H9 (cell line): ENCODE results near the gene PCBD2. TPM values are rescaled to one million over a fixed set of nuclear protein-coding genes. Genes with fewer than 3 reads are reported as not detected.

Source experiments
- DNase-seq: peaks from one replicate; pipeline ENCODE4 v3.0.0-alpha.2; 2017
- H2AFZ ChIP-seq: one replicate; pipeline ENCODE4 v1.6.1; 2013; ENCODE audit warnings: mild to moderate bottlenecking, low read length, control low read depth, moderate library complexity
- H2AK5ac ChIP-seq: 2 replicates; pipeline ENCODE4 v1.6.1; 2013; ENCODE audit warnings: low read length, control low read depth, mixed read lengths; ENCODE audit not compliant: insufficient read length
- H2BK120ac ChIP-seq: one replicate; pipeline ENCODE4 v1.6.1; 2013; ENCODE audit warnings: low read depth, mild to moderate bottlenecking, low read length, control low read depth, inconsistent platforms; ENCODE audit not compliant: poor library complexity, severe bottlenecking
- H2BK12ac ChIP-seq: 2 replicates; pipeline ENCODE4 v1.6.1; 2013; ENCODE audit warnings: low read length, control low read depth, mixed read lengths, low read depth; ENCODE audit not compliant: insufficient read length
- H2BK15ac ChIP-seq: 2 replicates; pipeline ENCODE4 v1.6.1; 2013; ENCODE audit warnings: low read depth, low read length, control low read depth
- H2BK20ac ChIP-seq: one replicate; pipeline ENCODE4 v1.6.1; 2013; ENCODE audit warnings: low read depth, mild to moderate bottlenecking, low read length, control low read depth, inconsistent platforms; ENCODE audit not compliant: poor library complexity, severe bottlenecking
- H2BK5ac ChIP-seq: 2 replicates; pipeline ENCODE4 v1.6.1; 2013; ENCODE audit warnings: low read length, control low read depth, mixed read lengths; ENCODE audit not compliant: insufficient read length
- H3K14ac ChIP-seq: 2 replicates; pipeline ENCODE4 v1.6.1; 2013; ENCODE audit warnings: low read length, control low read depth; ENCODE audit not compliant: insufficient read depth
- H3K18ac ChIP-seq: 2 replicates; pipeline ENCODE4 v1.6.1; 2013; ENCODE audit warnings: low read depth, mild to moderate bottlenecking, mixed read lengths, low read length, control low read depth; ENCODE audit not compliant: insufficient read length
- H3K23ac ChIP-seq: 2 replicates; pipeline ENCODE4 v1.6.1; 2013; ENCODE audit warnings: low read length, control low read depth, mixed read lengths, low read depth; ENCODE audit not compliant: insufficient read length
- H3K23me2 ChIP-seq: 2 replicates; pipeline ENCODE4 v1.6.1; 2013; ENCODE audit warnings: low read depth, mild to moderate bottlenecking, mixed read lengths, low read length, control low read depth; ENCODE audit not compliant: insufficient read length, poor library complexity, severe bottlenecking
- H3K27ac ChIP-seq: 2 replicates; pipeline ENCODE4 v1.5.1; 2013; ENCODE audit warnings: low read length, control low read depth, mixed read lengths, low read depth; ENCODE audit not compliant: insufficient read length
- H3K27me3 ChIP-seq: 2 replicates; pipeline ENCODE4 v1.6.1; 2013; ENCODE audit warnings: low read length, control low read depth, inconsistent platforms; ENCODE audit not compliant: insufficient read depth
- H3K4ac ChIP-seq: 2 replicates; pipeline ENCODE4 v1.6.1; 2013; ENCODE audit warnings: low read depth, mild to moderate bottlenecking, control low read depth, inconsistent platforms, low read length, moderate library complexity
- H3K4me1 ChIP-seq: 2 replicates; pipeline ENCODE4 v1.6.1; 2013; ENCODE audit warnings: low read length, control low read depth, inconsistent platforms; ENCODE audit not compliant: insufficient read depth
- H3K4me2 ChIP-seq: 2 replicates; pipeline ENCODE4 v1.6.1; 2013; ENCODE audit warnings: low read length, control low read depth, mixed read lengths; ENCODE audit not compliant: insufficient read length, insufficient read depth
- H3K56ac ChIP-seq: 2 replicates; pipeline ENCODE4 v1.6.1; 2013; ENCODE audit warnings: low read depth, mild to moderate bottlenecking, mixed read lengths, low read length, control low read depth; ENCODE audit not compliant: insufficient read length
- H3K79me1 ChIP-seq: 2 replicates; pipeline ENCODE4 v1.6.1; 2013; ENCODE audit warnings: low read depth, mild to moderate bottlenecking, moderate library complexity, low read length, control low read depth, inconsistent platforms; ENCODE audit not compliant: insufficient read depth, poor library complexity, severe bottlenecking
- H3K79me2 ChIP-seq: 2 replicates; pipeline ENCODE4 v1.6.1; 2013; ENCODE audit warnings: low read length, control low read depth, inconsistent platforms; ENCODE audit not compliant: insufficient read depth
- H3K9ac ChIP-seq: 2 replicates; pipeline ENCODE4 v1.6.1; 2013; ENCODE audit warnings: low read length, control low read depth, mixed read lengths; ENCODE audit not compliant: insufficient read length; ENCODE audit errors: extremely low read depth
- H3K9me3 ChIP-seq: one replicate; pipeline ENCODE4 v1.6.1; 2013; ENCODE audit warnings: low read depth, low read length, inconsistent platforms; ENCODE audit not compliant: control insufficient read depth
- H3T11ph ChIP-seq: one replicate; pipeline ENCODE4 v1.6.1; 2013; ENCODE audit warnings: mild to moderate bottlenecking, low read length, control low read depth, inconsistent platforms
- H4K20me1 ChIP-seq: one replicate; pipeline ENCODE4 v1.6.1; 2013; ENCODE audit not compliant: control insufficient read depth, insufficient read length, insufficient read depth
- H4K5ac ChIP-seq: 2 replicates; pipeline ENCODE4 v1.6.1; 2013; ENCODE audit warnings: low read depth, mild to moderate bottlenecking, mixed read lengths, low read length, control low read depth; ENCODE audit not compliant: insufficient read length
- H4K8ac ChIP-seq: replicated peaks from 2 replicates; pipeline ENCODE4 v1.6.1; 2013; ENCODE audit warnings: low read length, control low read depth, mixed read lengths, low read depth; ENCODE audit not compliant: insufficient read length
- H4K91ac ChIP-seq: 2 replicates; pipeline ENCODE4 v1.6.1; 2013; ENCODE audit warnings: low read depth, mild to moderate bottlenecking, moderate library complexity, mixed read lengths, low read length, control low read depth; ENCODE audit not compliant: insufficient read length
- H3K27ac Mint-ChIP-seq, 3 experiments: 2 replicates in 2 of 3; 3 replicates in 1 of 3; pipeline ENCODE4 v1.8.0; 2020 to 2021; ENCODE audit warnings: mixed read lengths in 3 of 3, mild to moderate bottlenecking in 1 of 3, moderate library complexity in 1 of 3
- H3K27me3 Mint-ChIP-seq: 2 replicates; pipeline ENCODE4 v1.8.0; 2021; ENCODE audit warnings: low read depth, mild to moderate bottlenecking, moderate library complexity, mixed read lengths
- H3K36me3 Mint-ChIP-seq, 3 experiments: 2 replicates in 2 of 3; 3 replicates in 1 of 3; pipeline ENCODE4 v1.8.0; 2020 to 2021; ENCODE audit warnings: low read depth in 3 of 3, mixed read lengths in 3 of 3; ENCODE audit not compliant: insufficient read depth in 1 of 3
- H3K4me1 Mint-ChIP-seq, 2 experiments: 2 replicates each; pipeline ENCODE4 v1.8.0; 2020; ENCODE audit warnings: mixed read lengths in 2 of 2
- H3K4me3 Mint-ChIP-seq, 2 experiments: 2 replicates in 1 of 2; 3 replicates in 1 of 2; pipeline ENCODE4 v1.8.0; 2020 to 2021; ENCODE audit warnings: mild to moderate bottlenecking in 2 of 2, mixed read lengths in 2 of 2, moderate library complexity in 1 of 2
- H3K9me3 Mint-ChIP-seq, 2 experiments: 2 replicates in 1 of 2; 3 replicates in 1 of 2; pipeline ENCODE4 v1.8.0; 2020; ENCODE audit warnings: mild to moderate bottlenecking in 2 of 2, mixed read lengths in 2 of 2, moderate library complexity in 1 of 2
- CTCF ChIP-seq: fragments of 200-600 bp; sonication (generic); conservative IDR thresholded peaks from 3 replicates; pipeline ENCODE4 v1.8.0; 2021; ENCODE audit warnings: antibody characterized with exemption, mild to moderate bottlenecking
- WGBS: extraction: QIAGEN DNeasy Blood & Tissue Kit; methylation state at CpG from one replicate; pipeline ENCODE4 v1.1.7; 2013; ENCODE audit warnings: missing lambda C conversion rate, low lambda C conversion rate, mixed read lengths; ENCODE audit not compliant: insufficient read length; ENCODE audit errors: extremely low coverage; 5-methylcytosine and 5-hydroxymethylcytosine counted together
- total RNA-seq: library from RNA; stranded (reverse); gene quantifications from 2 replicates; pipeline ENCODE4 v1.2.1, GENCODE V29; 2021

PCBD2 gene
- total RNA-seq, 1 experiment from 2014 or later, result 11.9 TPM

GRCh38 chr5:134975078-134975715 lies 70.3 kb downstream of the PCBD2 start:
- Histone ChIP-seq H2AFZ (no peak overlapping the region), H3K56ac (no peak overlapping the region), H4K8ac (no peak overlapping the region), H2AK5ac (no peak overlapping the region), H3K14ac (no peak overlapping the region), H3K23ac (no peak overlapping the region), H2BK20ac (no peak overlapping the region), H3K18ac (no peak overlapping the region), H3K9ac (no peak overlapping the region), H4K91ac (no peak overlapping the region), H3K27ac (no peak overlapping the region), H4K5ac (no peak overlapping the region), H3T11ph (no peak overlapping the region), H2BK5ac (no peak overlapping the region), H2BK15ac (no peak overlapping the region), H3K27me3 (no peaks in the 10 kb centered on the region), H4K20me1 (no peaks in the 10 kb centered on the region), H3K4me2 (no peak overlapping the region), H3K9me3 (peaks cover 27% of the 10 kb centered on the region), H3K79me2 (no peaks in the 10 kb centered on the region), H3K4ac (no peak overlapping the region), H3K23me2 (no peaks in the 10 kb centered on the region), H2BK120ac (no peak overlapping the region), H2BK12ac (no peak overlapping the region), H3K4me1 (no peaks in the 10 kb centered on the region), H3K79me1 (no peaks in the 10 kb centered on the region)
- DNase-seq, result no peak
- Mint-ChIP-seq H3K9me3 (peaks cover 42 to 43% of the 10 kb centered on the region in 2 experiments), H3K27ac (no peak overlapping the region), H3K4me3 (no peak overlapping the region), H3K4me1 (no peaks in the 10 kb centered on the region), H3K36me3 (peaks cover 32 to 48% (median 33%) of the 10 kb centered on the region in 3 experiments), H3K27me3 (peaks cover 1% of the 10 kb centered on the region; the same call in 1 of the 2 replicates)
- no peak for TF ChIP-seq CTCF
- no CpG with 5 or more reads among the region's 2 CpGs for WGBS
